Effector memory CD8-positive, alpha-beta T cell (primary cell): ENCODE measurements around the gene NKD1.
A peak's percentile ranks its signal among the peaks of the same experiment; 100 is the strongest.

ENCODE experiments used
- ATAC-seq: fragments of 150-1000 bp; cut with Tn5 transposase; replicated peaks from 2 replicates; pipeline ENCODE4 v1.10.0; 2021; ENCODE audit warnings: mild to moderate bottlenecking, moderate library complexity
- DNase-seq, 3 experiments: peaks; one replicate each; pipeline ENCODE4 v3.0.0; 2021
- H3K27ac Mint-ChIP-seq, 2 donors: one replicate each; pipeline ENCODE4 v1.8.0; 2022; ENCODE audit warnings: mild to moderate bottlenecking in 2 of 2, mixed read lengths in 2 of 2, moderate library complexity in 2 of 2
- H3K27me3 Mint-ChIP-seq, 2 donors: one replicate each; pipeline ENCODE4 v1.8.0; 2022; ENCODE audit warnings: mixed read lengths in 2 of 2
- H3K36me3 Mint-ChIP-seq: one replicate; pipeline ENCODE4 v1.8.0; 2022; ENCODE audit warnings: mild to moderate bottlenecking, moderate library complexity, mixed read lengths; ENCODE audit not compliant: insufficient read depth
- H3K4me1 Mint-ChIP-seq, 2 donors: one replicate each; pipeline ENCODE4 v1.8.0; 2022; ENCODE audit warnings: low read depth in 2 of 2, mixed read lengths in 2 of 2
- H3K4me3 Mint-ChIP-seq, 2 donors: one replicate each; pipeline ENCODE4 v1.8.0; 2022; ENCODE audit warnings: mild to moderate bottlenecking in 2 of 2, mixed read lengths in 2 of 2, moderate library complexity in 2 of 2
- H3K9me3 Mint-ChIP-seq, 2 donors: one replicate each; pipeline ENCODE4 v1.8.0; 2022; ENCODE audit warnings: mixed read lengths in 2 of 2

The NKD1 gene

GRCh38 chr16:50657241-50657640 lies 109.0 kb downstream of the NKD1 start:
- no peaks in the 10 kb centered on the region for H3K27me3 Mint-ChIP-seq
- DNase-seq: no peak
- H3K9me3 Mint-ChIP-seq: no peaks in the 10 kb centered on the region
- H3K27ac Mint-ChIP-seq: no peak overlapping the region
- H3K36me3 Mint-ChIP-seq: no peaks in the 10 kb centered on the region
- H3K4me1 Mint-ChIP-seq: no peaks in the 10 kb centered on the region
- H3K4me3 Mint-ChIP-seq: no peak overlapping the region
- no peak for ATAC-seq

- H3K4me3 Mint-ChIP-seq: no peak overlapping the region
- ATAC-seq (no peak), DNase-seq (no peak)
- H3K27ac Mint-ChIP-seq: peak overlapping the region in 1 of 2 donors; percentile 5
- H3K27me3 Mint-ChIP-seq: no peaks in the 10 kb centered on the region
- no peaks in the 10 kb centered on the region for H3K36me3 Mint-ChIP-seq
- H3K4me1 Mint-ChIP-seq: peaks cover 0 to 1% of the 10 kb centered on the region in 2 donors
- H3K9me3 Mint-ChIP-seq: no peaks in the 10 kb centered on the region
These were observed 111.6 kb downstream of the NKD1 start for GRCh38 chr16:50659806-50660205.

GRCh38 chr16:50662306-50662940 lies 114.2 kb downstream of the NKD1 start:
- no peak overlapping the region for H3K4me3 Mint-ChIP-seq
- no peaks in the 10 kb centered on the region for H3K27me3 Mint-ChIP-seq
- no peak overlapping the region for H3K27ac Mint-ChIP-seq
- H3K9me3 Mint-ChIP-seq: no peaks in the 10 kb centered on the region
- H3K36me3 Mint-ChIP-seq: peaks cover 4% of the 10 kb centered on the region
- H3K4me1 Mint-ChIP-seq: peaks cover 16 to 17% of the 10 kb centered on the region in 2 donors
- no peak for ATAC-seq
- no peak for DNase-seq

GRCh38 chr16:50664270-50664669 lies 116.1 kb downstream of the NKD1 start:
- ATAC-seq: no peak
- DNase-seq: no peak
- no peaks in the 10 kb centered on the region for H3K27me3 Mint-ChIP-seq
- H3K27ac Mint-ChIP-seq: peak overlapping the region in 1 of 2 donors; percentile 88
- peaks cover 4% of the 10 kb centered on the region for H3K36me3 Mint-ChIP-seq
- no peak overlapping the region for H3K4me3 Mint-ChIP-seq
- H3K9me3 Mint-ChIP-seq: no peaks in the 10 kb centered on the region
- H3K4me1 Mint-ChIP-seq: peaks cover 22 to 26% of the 10 kb centered on the region in 2 donors

- H3K9me3 Mint-ChIP-seq: no peaks in the 10 kb centered on the region
- H3K27me3 Mint-ChIP-seq: no peaks in the 10 kb centered on the region
- H3K36me3 Mint-ChIP-seq: peaks cover 4% of the 10 kb centered on the region
- ATAC-seq: peak; percentile 66
- H3K4me1 Mint-ChIP-seq: peaks cover 22 to 26% of the 10 kb centered on the region in 2 donors
- peak; percentile 85 to 89 (median 88) for DNase-seq
- H3K27ac Mint-ChIP-seq: peak overlapping the region; percentile 88 to 92
- H3K4me3 Mint-ChIP-seq: peak overlapping the region; percentile 80 to 88
These were observed 117.1 kb downstream of the NKD1 start for GRCh38 chr16:50665128-50665878.

- H3K4me3 Mint-ChIP-seq: peak overlapping the region; percentile 75 to 88
- H3K36me3 Mint-ChIP-seq: peaks cover 12% of the 10 kb centered on the region
- peak in 1 of 3 experiments; percentile 35 for DNase-seq
- H3K27me3 Mint-ChIP-seq: no peaks in the 10 kb centered on the region
- peak; percentile 76 for ATAC-seq
- H3K9me3 Mint-ChIP-seq: no peaks in the 10 kb centered on the region
- H3K27ac Mint-ChIP-seq: peak overlapping the region; percentile 86 to 93
- peaks cover 25 to 31% of the 10 kb centered on the region in 2 donors for H3K4me1 Mint-ChIP-seq
These were observed 118.7 kb downstream of the NKD1 start for GRCh38 chr16:50666658-50667496.

- ATAC-seq: no peak
- H3K4me3 Mint-ChIP-seq: peak overlapping the region; percentile 75 to 88
- H3K4me1 Mint-ChIP-seq: peaks cover 25 to 31% of the 10 kb centered on the region in 2 donors
- H3K27ac Mint-ChIP-seq: peak overlapping the region; percentile 86 to 93
- DNase-seq: no peak
- H3K9me3 Mint-ChIP-seq: peaks cover 0 to 2% of the 10 kb centered on the region in 2 donors
- H3K27me3 Mint-ChIP-seq: no peaks in the 10 kb centered on the region
- peaks cover 16% of the 10 kb centered on the region for H3K36me3 Mint-ChIP-seq
These were observed 119.5 kb downstream of the NKD1 start for GRCh38 chr16:50667497-50668367.

GRCh38 chr16:50668368-50669008 lies 120.3 kb downstream of the NKD1 start:
- H3K36me3 Mint-ChIP-seq: peaks cover 23% of the 10 kb centered on the region
- H3K4me3 Mint-ChIP-seq: no peak overlapping the region
- H3K27ac Mint-ChIP-seq: peak overlapping the region; percentile 6 to 93
- no peak for ATAC-seq
- peaks cover 25 to 31% of the 10 kb centered on the region in 2 donors for H3K4me1 Mint-ChIP-seq
- no peak for DNase-seq
- H3K27me3 Mint-ChIP-seq: no peaks in the 10 kb centered on the region
- H3K9me3 Mint-ChIP-seq: peaks cover 0 to 2% of the 10 kb centered on the region in 2 donors

GRCh38 chr16:50669741-50670140 lies 121.5 kb downstream of the NKD1 start:
- Mint-ChIP-seq H3K4me3 (no peak overlapping the region), H3K27me3 (no peaks in the 10 kb centered on the region), H3K36me3 (peaks cover 35% of the 10 kb centered on the region), H3K27ac (peak overlapping the region; percentile 65 to 75), H3K4me1 (peaks cover 24 to 31% of the 10 kb centered on the region in 2 donors), H3K9me3 (peaks cover 0 to 2% of the 10 kb centered on the region in 2 donors)
- no peak for DNase-seq
- ATAC-seq: no peak

- H3K4me1 Mint-ChIP-seq: peaks cover 17 to 29% of the 10 kb centered on the region in 2 donors
- H3K36me3 Mint-ChIP-seq: peaks cover 39% of the 10 kb centered on the region
- no peak overlapping the region for H3K4me3 Mint-ChIP-seq
- DNase-seq: no peak
- peak overlapping the region; percentile 65 to 75 for H3K27ac Mint-ChIP-seq
- peaks cover 0 to 2% of the 10 kb centered on the region in 2 donors for H3K9me3 Mint-ChIP-seq
- H3K27me3 Mint-ChIP-seq: no peaks in the 10 kb centered on the region
- ATAC-seq: no peak
These were observed 122.3 kb downstream of the NKD1 start for GRCh38 chr16:50670476-50670875.

- H3K4me3 Mint-ChIP-seq: no peak overlapping the region
- ATAC-seq: peak; percentile 36
These were observed 123.6 kb downstream of the NKD1 start for GRCh38 chr16:50671644-50672260.

More at GRCh38 chr16:50671644-50672260, 123.6 kb downstream of the NKD1 start:
- H3K4me1 Mint-ChIP-seq: peaks cover 16 to 28% of the 10 kb centered on the region in 2 donors
- peak; percentile 47 to 59 (median 53) for DNase-seq
- no peaks in the 10 kb centered on the region for H3K27me3 Mint-ChIP-seq
- H3K9me3 Mint-ChIP-seq: peaks cover 0 to 2% of the 10 kb centered on the region in 2 donors
- H3K36me3 Mint-ChIP-seq: peaks cover 49% of the 10 kb centered on the region
- peak overlapping the region in 1 of 2 donors; percentile 83 for H3K27ac Mint-ChIP-seq
